Breast epithelium (tissue), 4 donors: ENCODE results near the gene ADCY1. TPM values are rescaled to one million over a fixed set of nuclear protein-coding genes. Genes with fewer than 3 reads are reported as not detected.
A peak's percentile ranks its signal among the peaks of the same experiment; 100 is the strongest.

Source experiments
- DNase-seq, 2 donors: peaks; one replicate each; pipeline ENCODE4 v3.0.0-alpha.2; 2019; ENCODE audit warnings: low spot score in 2 of 2
- H3K27ac ChIP-seq, 2 donors: fragments of 200-600 bp; sonication (generic) in 1 of 2; one replicate each; pipeline ENCODE4 v1.5.1; 2016 to 2019; ENCODE audit warnings: mild to moderate bottlenecking in 1 of 2
- H3K27me3 ChIP-seq, 2 donors: fragments of 200-600 bp; sonication (generic) in 1 of 2; one replicate each; pipeline versions ENCODE4 v1.5.1 to v1.6.0; 2017 to 2019; ENCODE audit warnings: control low read depth in 1 of 2, mild to moderate bottlenecking in 1 of 2
- H3K36me3 ChIP-seq: fragments of 200-600 bp; one replicate; pipeline ENCODE4 v1.5.1; 2019
- H3K4me1 ChIP-seq, 2 donors: fragments of 200-600 bp; sonication (generic); one replicate each; pipeline ENCODE4 v1.5.1; 2016 to 2019; ENCODE audit warnings: control low read depth in 1 of 2
- H3K4me3 ChIP-seq, 3 donors: fragments of 200-600 bp; sonication (generic); 1 replicate in 2 of 3; 2 replicates in 1 of 3; pipeline ENCODE4 v1.5.1; 2016 to 2019; ENCODE audit warnings: mild to moderate bottlenecking in 3 of 3, moderate library complexity in 2 of 3
- H3K9me3 ChIP-seq, 2 donors: fragments of 200-600 bp; sonication (generic) in 1 of 2; one replicate each; pipeline ENCODE4 v1.5.1; 2016 to 2019; ENCODE audit warnings: control low read depth in 1 of 2
- CTCF ChIP-seq, 3 donors: fragments of 450-650 bp; IDR thresholded peaks; one replicate each; pipeline ENCODE4 v1.5.1; 2016 to 2017; ENCODE audit warnings: antibody characterized with exemption in 3 of 3, mild to moderate bottlenecking in 3 of 3, moderate library complexity in 3 of 3
- POLR2A ChIP-seq: fragments of 450-650 bp; IDR thresholded peaks from one replicate; pipeline ENCODE4 v1.6.1; 2016; ENCODE audit warnings: antibody characterized with exemption, mild to moderate bottlenecking, moderate library complexity
- POLR2AphosphoS5 ChIP-seq, 3 donors: sonication (generic); formaldehyde crosslinking; IDR thresholded peaks; one replicate each; pipeline ENCODE4 v1.6.1; 2017; ENCODE audit warnings: antibody characterized with exemption in 3 of 3
- intact Hi-C: fragments of 100-400 bp; cut with DNase I; formaldehyde crosslinking; loops from one replicate; pipeline ENCODE4 v1.15.1; 2023; ENCODE audit warnings: low total_unique reads
- total RNA-seq, 3 donors: library from RNA; depleted of rRNA; stranded (reverse); fragments of >200 nt; gene quantifications; one replicate each; pipeline ENCODE4 v1.1.0, GENCODE V29; 2016

Gene ADCY1
- total RNA-seq, 3 donors from 2014 or later: 1.6 to 14.4 (median 2.5) TPM

GRCh38 chr7:45573204-45573603 is 964 bp upstream of the ADCY1 start:
- no peak overlapping the region for H3K4me3 ChIP-seq
- intact Hi-C loops: no loop called here
- no peak overlapping the region for H3K27ac ChIP-seq
- H3K9me3 ChIP-seq: no peaks in the 10 kb centered on the region
- H3K27me3 ChIP-seq: peaks cover 0 to 23% of the 10 kb centered on the region in 2 donors
- peaks cover 0 to 8% of the 10 kb centered on the region in 2 donors for H3K4me1 ChIP-seq
- no peak for TF ChIP-seq POLR2A
- TF ChIP-seq POLR2AphosphoS5 (IDR thresholded peaks at IDR 0.05): no peak
- no peak for TF ChIP-seq CTCF (IDR thresholded peaks at IDR 0.05)
- no peaks in the 10 kb centered on the region for H3K36me3 ChIP-seq
- no peak for DNase-seq

- Histone ChIP-seq H3K9me3 (no peaks in the 10 kb centered on the region), H3K27ac (peak overlapping the region in 1 of 2 donors; percentile 19), H3K4me3 (peak overlapping the region; percentile 49 to 80 (median 58)), H3K27me3 (peaks cover 0 to 23% of the 10 kb centered on the region in 2 donors), H3K4me1 (peaks cover 0 to 8% of the 10 kb centered on the region in 2 donors), H3K36me3 (no peaks in the 10 kb centered on the region)
- intact Hi-C loops: no loop called here
- TF ChIP-seq POLR2AphosphoS5 (IDR thresholded peaks at IDR 0.05) (no peak), POLR2A (no peak), CTCF (IDR thresholded peaks at IDR 0.05) (no peak)
- DNase-seq: no peak
Observed at GRCh38 chr7:45574416-45574668, 174 bp downstream of the ADCY1 start.

GRCh38 chr7:45574669-45575500 is 717 bp downstream of the ADCY1 start:
- TF ChIP-seq POLR2A: no peak
- TF ChIP-seq POLR2AphosphoS5 (IDR thresholded peaks at IDR 0.05): no peak
- TF ChIP-seq CTCF (IDR thresholded peaks at IDR 0.05): no peak
- Histone ChIP-seq H3K27ac (peak overlapping the region in 1 of 2 donors; percentile 19), H3K27me3 (peaks cover 0 to 23% of the 10 kb centered on the region in 2 donors), H3K36me3 (no peaks in the 10 kb centered on the region), H3K4me1 (peaks cover 0 to 8% of the 10 kb centered on the region in 2 donors), H3K4me3 (peak overlapping the region; percentile 49 to 80 (median 58)), H3K9me3 (no peaks in the 10 kb centered on the region)
- intact Hi-C loops: no loop called here
- no peak for DNase-seq

- H3K9me3 ChIP-seq: no peaks in the 10 kb centered on the region
- no peak for TF ChIP-seq POLR2A
- TF ChIP-seq CTCF (IDR thresholded peaks at IDR 0.05): no peak
- no peak for TF ChIP-seq POLR2AphosphoS5 (IDR thresholded peaks at IDR 0.05)
- H3K27me3 ChIP-seq: peaks cover 0 to 23% of the 10 kb centered on the region in 2 donors
- no peak overlapping the region for H3K27ac ChIP-seq
- H3K36me3 ChIP-seq: no peaks in the 10 kb centered on the region
- peak overlapping the region; percentile 49 to 80 (median 58) for H3K4me3 ChIP-seq
- peak in 1 of 2 donors; percentile 50 for DNase-seq
- intact Hi-C loops: no loop called here
- peaks cover 0 to 8% of the 10 kb centered on the region in 2 donors for H3K4me1 ChIP-seq
Observed at GRCh38 chr7:45575501-45576248, 1.5 kb downstream of the ADCY1 start.
